Mucosa of descending colon (tissue), 3 donors: Measurements from ENCODE around the gene RFX2. TPM values are rescaled to one million over a fixed set of nuclear protein-coding genes. Genes with fewer than 3 reads are reported as not detected.

Experiments
- ATAC-seq: fragments of 200-7000 bp; cut with Tn5 transposase; one replicate; pipeline ENCODE4 v1.9.1; 2020; ENCODE audit warnings: mild to moderate bottlenecking, moderate library complexity
- DNase-seq, 3 donors: peaks; one replicate each; pipeline ENCODE4 v3.0.0-alpha.2; 2020
- H3K36me3 ChIP-seq: fragments of 200-600 bp; one replicate; pipeline ENCODE4 v1.8.0; 2021; ENCODE audit warnings: low read depth, mild to moderate bottlenecking
- H3K4me1 ChIP-seq: fragments of 200-600 bp; one replicate; pipeline ENCODE4 v1.8.0; 2021; ENCODE audit warnings: low read depth, mild to moderate bottlenecking
- H3K4me3 ChIP-seq: fragments of 200-600 bp; one replicate; pipeline ENCODE4 v1.8.0; 2021; ENCODE audit warnings: mild to moderate bottlenecking
- H3K9me3 ChIP-seq: fragments of 200-600 bp; one replicate; pipeline ENCODE4 v1.8.0; 2021; ENCODE audit warnings: mild to moderate bottlenecking
- intact Hi-C, 2 donors: fragments of 100-400 bp; cut with DNase I in 1 of 2; cut with micrococcal nuclease in 1 of 2; formaldehyde crosslinking; loops; one replicate each; pipeline versions ENCODE4 v1.11.0 to v1.11.1; 2022; cut with DNase I, micrococcal nuclease
- total RNA-seq, 3 donors: library from RNA; stranded (reverse); fragmentation: NEBNext Ultra II Directional in 2 of 3; extraction: Animal tissue kit (Norgen Biotek cat#: 25700) in 2 of 3; gene quantifications; one replicate each; pipeline versions ENCODE4 v1.2.1 to v1.2.4, GENCODE V29; 2021 to 2023
- TF ChIP-seq, protein P1 (sequence below): fragments of 200-600 bp; IDR thresholded peaks from one replicate; pipeline ENCODE4 v1.8.0; 2022; ENCODE audit warnings: antibody characterized with exemption, mild to moderate bottlenecking
- donor health status: DM: no; HTN: no; CAD: no; lungs with moderate emphysema.
- donor health status: DM: no; HTN: no; CAD: no.
- donor health status: DM: no; HTN: yes; CAD: no.

RFX2 gene
- total RNA-seq, 3 donors from 2014 or later, result 5.6 to 14.6 (median 7.2) TPM

DNA sequence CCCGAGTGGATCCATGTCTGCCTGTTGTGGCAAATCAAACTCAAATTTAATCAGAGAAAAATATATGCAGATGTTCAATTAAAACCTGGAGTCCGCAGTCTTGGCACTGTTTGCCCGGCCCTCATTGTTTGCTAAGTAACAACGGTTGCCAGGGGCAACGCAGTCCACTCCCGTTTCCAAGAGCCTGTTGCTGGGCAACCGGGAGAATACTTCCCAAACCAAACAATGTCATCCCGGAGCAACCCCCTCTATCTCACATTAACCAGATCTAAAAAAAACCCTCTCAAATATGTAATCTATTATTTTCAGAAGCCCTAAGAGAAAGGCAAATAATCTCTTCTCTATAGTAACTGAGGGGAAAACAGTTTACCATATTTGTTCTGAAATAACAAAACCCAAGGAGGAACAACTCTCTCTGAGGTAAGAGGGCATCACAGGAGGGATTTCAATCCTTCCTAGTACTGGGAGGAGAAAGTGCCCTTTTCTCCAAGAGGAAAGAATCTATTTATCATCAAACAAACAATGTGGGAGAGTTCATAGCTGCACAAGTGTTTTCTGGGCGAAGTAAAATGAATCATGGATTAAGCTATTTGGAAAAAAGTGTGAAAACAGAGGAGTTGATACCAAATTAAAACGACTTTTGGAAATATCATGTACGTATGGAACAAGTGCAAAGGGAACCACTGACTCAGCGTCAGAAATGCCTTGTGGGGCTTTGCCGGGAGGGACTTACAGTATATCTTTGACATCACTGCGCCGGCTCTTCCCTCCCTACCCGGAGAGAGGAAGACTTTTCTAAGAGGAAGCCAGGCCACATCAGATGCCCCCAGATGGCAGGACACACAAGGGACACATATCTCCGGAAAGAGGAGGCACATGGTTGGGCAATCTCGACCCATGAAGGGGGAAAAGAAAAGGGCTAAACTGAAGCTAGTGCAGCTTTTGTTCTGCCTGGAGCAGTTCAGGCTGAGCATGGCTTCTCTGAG lies 43.3 kb downstream of the RFX2 start:
- peaks cover 37% of the 10 kb centered on the region for H3K4me1 ChIP-seq
- ATAC-seq, result peak; percentile 77
- no peaks in the 10 kb centered on the region for H3K9me3 ChIP-seq
- TF ChIP-seq, protein P1, sequence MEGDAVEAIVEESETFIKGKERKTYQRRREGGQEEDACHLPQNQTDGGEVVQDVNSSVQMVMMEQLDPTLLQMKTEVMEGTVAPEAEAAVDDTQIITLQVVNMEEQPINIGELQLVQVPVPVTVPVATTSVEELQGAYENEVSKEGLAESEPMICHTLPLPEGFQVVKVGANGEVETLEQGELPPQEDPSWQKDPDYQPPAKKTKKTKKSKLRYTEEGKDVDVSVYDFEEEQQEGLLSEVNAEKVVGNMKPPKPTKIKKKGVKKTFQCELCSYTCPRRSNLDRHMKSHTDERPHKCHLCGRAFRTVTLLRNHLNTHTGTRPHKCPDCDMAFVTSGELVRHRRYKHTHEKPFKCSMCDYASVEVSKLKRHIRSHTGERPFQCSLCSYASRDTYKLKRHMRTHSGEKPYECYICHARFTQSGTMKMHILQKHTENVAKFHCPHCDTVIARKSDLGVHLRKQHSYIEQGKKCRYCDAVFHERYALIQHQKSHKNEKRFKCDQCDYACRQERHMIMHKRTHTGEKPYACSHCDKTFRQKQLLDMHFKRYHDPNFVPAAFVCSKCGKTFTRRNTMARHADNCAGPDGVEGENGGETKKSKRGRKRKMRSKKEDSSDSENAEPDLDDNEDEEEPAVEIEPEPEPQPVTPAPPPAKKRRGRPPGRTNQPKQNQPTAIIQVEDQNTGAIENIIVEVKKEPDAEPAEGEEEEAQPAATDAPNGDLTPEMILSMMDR, result no peak
- intact Hi-C loops, result no loop called here
- no peaks in the 10 kb centered on the region for H3K36me3 ChIP-seq
- DNase-seq, result peak; percentile 84 to 92 (median 90)
- no peak overlapping the region for H3K4me3 ChIP-seq

DNA sequence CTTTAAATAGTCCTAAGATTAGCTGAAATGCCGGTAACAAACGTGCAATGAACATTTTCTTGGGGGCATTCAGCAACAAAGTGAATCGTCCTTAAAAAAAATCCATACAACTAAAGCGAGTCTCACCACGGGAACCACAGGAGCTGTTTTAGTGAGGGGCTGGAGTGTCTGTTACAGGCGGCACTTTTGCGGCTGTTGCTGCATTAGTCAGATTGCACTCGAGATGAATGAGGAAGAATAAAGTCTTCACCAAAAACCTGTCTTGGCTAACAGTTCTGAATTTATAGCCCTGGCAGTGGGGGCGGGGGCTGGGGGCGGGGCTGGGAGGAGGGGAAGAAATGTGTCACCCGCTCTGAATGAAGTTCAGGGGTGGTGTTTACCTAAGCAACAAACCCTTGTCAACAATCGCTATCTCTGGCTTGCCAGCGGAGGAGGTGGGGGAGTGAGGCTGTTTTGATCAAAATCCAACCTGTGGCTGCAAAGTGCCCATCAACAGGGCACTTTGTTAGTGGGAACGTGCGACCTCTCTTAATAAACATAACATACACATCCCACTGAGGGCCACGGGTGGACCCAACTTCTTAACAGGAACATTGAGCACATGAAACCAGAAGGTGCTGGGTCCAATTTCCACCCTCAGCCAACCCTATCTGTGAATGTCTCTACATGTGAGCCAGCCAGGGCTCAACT lies 44.5 kb downstream of the RFX2 start:
- Histone ChIP-seq H3K4me1 (peaks cover 45% of the 10 kb centered on the region), H3K9me3 (no peaks in the 10 kb centered on the region), H3K4me3 (no peak overlapping the region), H3K36me3 (no peaks in the 10 kb centered on the region)
- TF ChIP-seq, protein P1, result no peak
- ATAC-seq (peak; percentile 70), DNase-seq (peak in 2 of 3 donors; percentile 42 to 64)
- intact Hi-C loops, result no loop called here

DNA sequence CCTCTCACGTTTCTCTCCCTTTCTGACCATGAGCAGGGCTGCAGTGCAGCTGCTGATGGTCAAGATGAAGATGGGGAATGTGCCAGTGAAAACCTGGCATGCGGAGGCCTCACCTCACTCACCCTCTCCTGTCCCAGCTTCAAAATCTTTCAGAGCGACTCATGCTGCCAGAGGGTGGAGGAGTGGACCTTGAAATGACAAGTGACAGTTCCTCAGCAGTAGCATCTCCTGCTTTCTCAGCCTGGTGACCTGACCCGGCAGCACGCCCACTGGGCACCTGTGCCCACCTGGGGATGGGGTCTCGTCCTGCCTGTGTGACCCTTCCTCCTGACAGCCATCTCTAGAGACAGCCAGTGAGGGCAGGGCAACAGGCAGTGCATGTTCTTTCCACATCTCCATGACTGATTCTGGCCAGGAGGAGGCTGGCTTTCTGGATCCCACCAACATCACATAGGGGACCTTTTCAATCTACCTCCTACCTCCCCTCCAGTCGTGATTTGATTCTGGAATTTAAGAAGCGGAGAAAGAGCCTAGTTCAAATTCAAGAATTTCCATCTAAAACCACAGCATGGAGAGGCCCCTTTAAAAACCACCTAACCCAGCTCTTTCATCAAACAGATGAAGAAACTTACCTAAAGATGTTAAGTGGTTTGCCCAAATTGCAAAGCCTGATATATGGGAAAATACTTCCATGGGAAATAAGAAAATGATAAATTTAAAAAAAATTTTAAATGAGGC lies 45.8 kb downstream of the RFX2 start:
- H3K36me3 ChIP-seq, result no peaks in the 10 kb centered on the region
- DNase-seq (no peak), ATAC-seq (no peak)
- TF ChIP-seq, protein P1, result no peak
- H3K4me3 ChIP-seq, result no peak overlapping the region
- peaks cover 48% of the 10 kb centered on the region for H3K4me1 ChIP-seq
- no peaks in the 10 kb centered on the region for H3K9me3 ChIP-seq
- intact Hi-C loops, result no loop called here

DNA sequence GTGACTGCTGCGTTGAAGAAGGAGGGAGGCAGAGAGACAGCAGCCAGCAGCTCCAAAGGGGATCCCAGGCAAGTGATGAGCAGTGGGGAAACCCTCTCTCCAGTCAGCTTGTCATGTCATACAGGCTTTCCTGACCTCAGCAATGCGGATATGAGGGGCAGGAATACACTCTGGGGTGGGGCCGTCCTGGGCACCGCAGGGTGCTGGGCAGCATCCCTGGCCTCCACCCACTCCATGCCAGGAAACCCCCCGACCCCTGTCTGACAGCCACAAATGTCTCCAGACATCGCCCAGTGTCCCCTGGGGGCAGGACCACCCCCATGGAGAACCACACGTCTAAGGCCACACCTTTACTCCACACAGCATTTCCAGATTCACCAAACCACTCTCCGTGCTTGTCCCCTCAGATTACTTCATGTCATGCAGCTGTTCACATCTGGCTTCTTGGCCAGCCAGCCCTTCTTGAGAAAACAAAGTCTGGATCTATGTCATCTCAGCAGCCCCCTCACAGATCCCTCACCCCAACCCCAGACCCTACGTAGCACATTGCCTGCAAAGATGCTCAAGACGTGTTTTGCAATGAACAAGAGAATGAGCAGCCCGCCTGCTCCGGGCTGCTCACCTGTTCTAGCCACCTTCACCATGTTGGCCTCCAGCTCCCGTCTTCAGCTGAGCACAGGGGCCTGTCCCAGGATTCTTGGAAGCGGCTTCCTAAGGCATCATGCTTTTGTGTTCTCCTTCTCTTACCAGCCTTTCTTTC lies 46.5 kb downstream of the RFX2 start:
- intact Hi-C loops, result no loop called here
- Histone ChIP-seq H3K36me3 (no peaks in the 10 kb centered on the region), H3K4me3 (no peak overlapping the region), H3K9me3 (no peaks in the 10 kb centered on the region), H3K4me1 (peaks cover 48% of the 10 kb centered on the region)
- TF ChIP-seq, protein P1, result no peak
- DNase-seq, result no peak
- no peak for ATAC-seq
